HepG2 (cell line): ENCODE results near the gene THSD8. TPM values are rescaled to one million over a fixed set of nuclear protein-coding genes. Genes with fewer than 3 reads are reported as not detected.

Experiments
- ELF1 ChIP-seq: sonication (generic); formaldehyde crosslinking; IDR thresholded peaks from 2 replicates; pipeline ENCODE4 v1.4.0; 2020; ENCODE audit warnings: missing genetic modification reagents
- FOXJ3 ChIP-seq: sonication (generic); formaldehyde crosslinking; IDR thresholded peaks from 2 replicates; pipeline ENCODE4 v1.4.0; 2020; ENCODE audit warnings: missing genetic modification reagents, mild to moderate bottlenecking, borderline replicate concordance
- GABPB1 ChIP-seq: IDR thresholded peaks from 2 replicates; pipeline ENCODE4 v1.6.1; 2016; ENCODE audit warnings: mild to moderate bottlenecking, missing genetic modification reagents, moderate library complexity, missing compliant biosample characterization
- HNRNPL ChIP-seq: fragments of 200-400 bp; formaldehyde crosslinking; IDR thresholded peaks from 2 replicates; pipeline ENCODE4 v1.6.1; 2017; ENCODE audit warnings: mild to moderate bottlenecking, low read depth, low read length
- HOXD1 ChIP-seq: sonication (generic); formaldehyde crosslinking; IDR thresholded peaks from 2 replicates; pipeline ENCODE4 v1.5.0; 2020; ENCODE audit warnings: missing genetic modification reagents
- MEIS2 ChIP-seq: sonication (generic); formaldehyde crosslinking; IDR thresholded peaks from 2 replicates; pipeline ENCODE4 v1.9.0; 2021; ENCODE audit warnings: mild to moderate bottlenecking, missing genetic modification reagents
- MXD4 ChIP-seq: IDR thresholded peaks from 2 replicates; pipeline ENCODE4 v1.6.1; 2016; ENCODE audit warnings: mild to moderate bottlenecking, missing biosample characterization, missing genetic modification reagents
- PHF8 ChIP-seq: sonication (generic); formaldehyde crosslinking; IDR thresholded peaks from 2 replicates; pipeline ENCODE4 v1.5.0; 2020; ENCODE audit warnings: missing genetic modification reagents
- RFX5 ChIP-seq: IDR thresholded peaks from 2 replicates; pipeline ENCODE4 v1.6.1; 2011; ENCODE audit warnings: low read depth, low read length, improper control_type of control experiment
- SP2 ChIP-seq: sonication (generic); formaldehyde crosslinking; IDR thresholded peaks from 2 replicates; pipeline ENCODE4 v1.5.1; 2020; ENCODE audit warnings: mild to moderate bottlenecking, missing genetic modification reagents
- ZFP36L1 ChIP-seq: sonication (generic); formaldehyde crosslinking; IDR thresholded peaks from 2 replicates; pipeline ENCODE4 v1.8.0; 2022; ENCODE audit warnings: mild to moderate bottlenecking, missing genetic modification reagents, moderate library complexity
- ZFP37 ChIP-seq: sonication (generic); formaldehyde crosslinking; IDR thresholded peaks from 2 replicates; pipeline ENCODE4 v1.4.0; 2020; ENCODE audit warnings: missing genetic modification reagents, borderline replicate concordance
- ZNF747 ChIP-seq: sonication (generic); formaldehyde crosslinking; IDR thresholded peaks from 2 replicates; pipeline ENCODE4 v1.8.1; 2023; ENCODE audit warnings: missing genetic modification reagents, mild to moderate bottlenecking, borderline replicate concordance
- ZNF777 ChIP-seq: sonication (generic); formaldehyde crosslinking; IDR thresholded peaks from 2 replicates; pipeline ENCODE4 v1.4.0; 2020; ENCODE audit warnings: missing genetic modification reagents
- ZNF816 ChIP-seq: sonication (generic); formaldehyde crosslinking; IDR thresholded peaks from 2 replicates; pipeline ENCODE4 v1.8.0; 2022; ENCODE audit warnings: missing genetic modification reagents, mild to moderate bottlenecking, borderline replicate concordance
- ZNF83 ChIP-seq: sonication (generic); formaldehyde crosslinking; IDR thresholded peaks from 2 replicates; pipeline ENCODE4 v1.4.0; 2020; ENCODE audit warnings: missing genetic modification reagents, mild to moderate bottlenecking, borderline replicate concordance
- ZNF879 ChIP-seq: sonication (generic); formaldehyde crosslinking; IDR thresholded peaks from 2 replicates; pipeline ENCODE4 v1.8.1; 2023; ENCODE audit warnings: missing genetic modification reagents
- ZSCAN21 ChIP-seq: sonication (generic); formaldehyde crosslinking; IDR thresholded peaks from 2 replicates; pipeline ENCODE4 v1.8.0; 2022; ENCODE audit warnings: mild to moderate bottlenecking, missing genetic modification reagents, moderate library complexity, borderline replicate concordance
- ZSCAN22 ChIP-seq: sonication (generic); formaldehyde crosslinking; IDR thresholded peaks from 2 replicates; pipeline ENCODE4 v1.4.0; 2020; ENCODE audit warnings: mild to moderate bottlenecking, missing genetic modification reagents
- polyA plus RNA-seq, 8 experiments: library from polyadenylated mRNA; depleted of rRNA in 3 of 8; stranded (reverse) in 7 of 8; unstranded in 1 of 8; fragments of >200 nt; fragmentation: Illumina TruSeq in 4 of 8; extraction: Trizol in 4 of 8; gene quantifications; 2 replicates each; pipeline versions ENCODE4 v1.2.1 to v1.2.3, GENCODE V29; 2011 to 2016; ENCODE audit warnings: low read depth in 4 of 8, missing spikeins in 1 of 8, mixed read lengths in 1 of 8; ENCODE audit not compliant: insufficient read depth in 1 of 8
- total RNA-seq, 5 experiments: library from RNA; depleted of rRNA; stranded (reverse); fragments of >200 nt; fragmentation: Illumina TruSeq; extraction: Trizol; gene quantifications; 2 replicates each; pipeline ENCODE4 v1.2.3, GENCODE V29; 2016; ENCODE audit warnings: low read depth in 1 of 5
- TF ChIP-seq, protein P1 (sequence below): sonication (generic); formaldehyde crosslinking; IDR thresholded peaks from 2 replicates; pipeline ENCODE4 v1.4.0; 2020; ENCODE audit warnings: missing genetic modification reagents
- TF ChIP-seq, protein P2 (sequence below): sonication (generic); formaldehyde crosslinking; IDR thresholded peaks from 2 replicates; pipeline ENCODE4 v1.9.0; 2022; ENCODE audit warnings: missing genetic modification reagents, mild to moderate bottlenecking, borderline replicate concordance
- TF ChIP-seq, protein P3 (sequence below): sonication (generic); formaldehyde crosslinking; IDR thresholded peaks from 2 replicates; pipeline ENCODE4 v1.4.0; 2020; ENCODE audit warnings: mild to moderate bottlenecking, missing genetic modification reagents
- TF ChIP-seq, protein P4 (sequence below): sonication (generic); formaldehyde crosslinking; IDR thresholded peaks from 2 replicates; pipeline ENCODE4 v1.9.0; 2021; ENCODE audit warnings: missing genetic modification reagents, mild to moderate bottlenecking, borderline replicate concordance

THSD8 gene
- total and polyA plus RNA-seq, 2 of the 13 experiments (the other 11 are each of a cell fraction or from before 2014, with no cell fraction given): 4.8 to 14.9 TPM

DNA sequence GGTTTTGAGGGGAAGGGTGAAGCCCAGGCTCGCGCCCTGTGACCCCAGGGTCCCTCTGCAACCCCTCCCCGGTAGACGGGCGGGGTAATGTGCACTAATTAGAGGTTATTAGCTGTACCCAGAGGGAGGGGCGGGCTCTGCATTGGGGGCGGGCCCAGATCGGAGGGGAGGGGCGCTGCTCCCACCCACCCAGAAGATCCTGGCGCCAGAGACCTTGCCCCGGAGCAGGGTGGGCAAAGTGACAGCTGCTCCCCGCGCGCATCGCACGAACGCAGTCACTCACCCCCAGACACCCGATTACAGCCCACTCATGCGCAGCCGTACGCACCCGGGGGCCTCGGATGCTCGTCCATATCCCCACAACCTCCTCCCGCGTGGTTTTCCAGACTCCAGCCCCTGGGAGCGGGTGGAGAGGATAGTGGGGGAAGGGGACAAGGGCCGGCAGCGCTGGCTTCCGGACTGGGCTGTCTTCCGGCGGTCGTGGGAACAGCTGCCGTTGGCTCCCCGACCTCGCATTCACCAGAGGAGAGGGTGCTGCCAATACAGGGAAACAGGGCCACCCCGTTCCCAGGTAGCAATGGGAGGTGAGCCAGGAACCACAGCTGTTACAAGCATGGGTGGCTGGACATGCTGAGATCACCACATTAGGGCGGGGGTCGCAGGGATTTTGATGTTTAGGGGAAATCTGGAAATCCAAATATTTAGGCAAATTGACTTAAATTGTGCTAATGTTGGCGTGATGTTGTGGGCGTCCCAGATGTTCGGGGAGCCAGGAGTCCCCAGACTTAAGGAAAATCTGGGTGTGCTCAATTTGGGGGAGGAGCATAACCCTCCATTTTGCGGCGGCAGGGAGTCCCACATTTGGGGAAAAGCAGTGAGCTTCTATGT is 23.6 kb upstream of the THSD8 start (continued):
- TF ChIP-seq, protein P1, sequence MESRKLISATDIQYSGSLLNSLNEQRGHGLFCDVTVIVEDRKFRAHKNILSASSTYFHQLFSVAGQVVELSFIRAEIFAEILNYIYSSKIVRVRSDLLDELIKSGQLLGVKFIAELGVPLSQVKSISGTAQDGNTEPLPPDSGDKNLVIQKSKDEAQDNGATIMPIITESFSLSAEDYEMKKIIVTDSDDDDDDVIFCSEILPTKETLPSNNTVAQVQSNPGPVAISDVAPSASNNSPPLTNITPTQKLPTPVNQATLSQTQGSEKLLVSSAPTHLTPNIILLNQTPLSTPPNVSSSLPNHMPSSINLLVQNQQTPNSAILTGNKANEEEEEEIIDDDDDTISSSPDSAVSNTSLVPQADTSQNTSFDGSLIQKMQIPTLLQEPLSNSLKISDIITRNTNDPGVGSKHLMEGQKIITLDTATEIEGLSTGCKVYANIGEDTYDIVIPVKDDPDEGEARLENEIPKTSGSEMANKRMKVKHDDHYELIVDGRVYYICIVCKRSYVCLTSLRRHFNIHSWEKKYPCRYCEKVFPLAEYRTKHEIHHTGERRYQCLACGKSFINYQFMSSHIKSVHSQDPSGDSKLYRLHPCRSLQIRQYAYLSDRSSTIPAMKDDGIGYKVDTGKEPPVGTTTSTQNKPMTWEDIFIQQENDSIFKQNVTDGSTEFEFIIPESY: 0 out of 2 replicates have a peak, but pooled peaks have one; percentile 3
- peak; percentile 67; the same call in 1 of the 2 replicates for TF ChIP-seq ZNF879 (CRISPR knock-in tag)
- peak; percentile 83; the same call in 1 of the 2 replicates for TF ChIP-seq GABPB1 (CRISPR knock-in tag)
- TF ChIP-seq ZSCAN22: no peak
- no peak for TF ChIP-seq ZNF747 (CRISPR knock-in tag)
- TF ChIP-seq RFX5: no peak
- TF ChIP-seq, protein P2, sequence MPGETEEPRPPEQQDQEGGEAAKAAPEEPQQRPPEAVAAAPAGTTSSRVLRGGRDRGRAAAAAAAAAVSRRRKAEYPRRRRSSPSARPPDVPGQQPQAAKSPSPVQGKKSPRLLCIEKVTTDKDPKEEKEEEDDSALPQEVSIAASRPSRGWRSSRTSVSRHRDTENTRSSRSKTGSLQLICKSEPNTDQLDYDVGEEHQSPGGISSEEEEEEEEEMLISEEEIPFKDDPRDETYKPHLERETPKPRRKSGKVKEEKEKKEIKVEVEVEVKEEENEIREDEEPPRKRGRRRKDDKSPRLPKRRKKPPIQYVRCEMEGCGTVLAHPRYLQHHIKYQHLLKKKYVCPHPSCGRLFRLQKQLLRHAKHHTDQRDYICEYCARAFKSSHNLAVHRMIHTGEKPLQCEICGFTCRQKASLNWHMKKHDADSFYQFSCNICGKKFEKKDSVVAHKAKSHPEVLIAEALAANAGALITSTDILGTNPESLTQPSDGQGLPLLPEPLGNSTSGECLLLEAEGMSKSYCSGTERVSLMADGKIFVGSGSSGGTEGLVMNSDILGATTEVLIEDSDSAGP (CRISPR knock-in tag): no peak; the same call in 1 of the 2 replicates
- TF ChIP-seq SP2 (CRISPR knock-in tag): no peak
- 0 out of 2 replicates have a peak, but pooled peaks have one; percentile 53 for TF ChIP-seq ZNF83
- TF ChIP-seq, protein P3, sequence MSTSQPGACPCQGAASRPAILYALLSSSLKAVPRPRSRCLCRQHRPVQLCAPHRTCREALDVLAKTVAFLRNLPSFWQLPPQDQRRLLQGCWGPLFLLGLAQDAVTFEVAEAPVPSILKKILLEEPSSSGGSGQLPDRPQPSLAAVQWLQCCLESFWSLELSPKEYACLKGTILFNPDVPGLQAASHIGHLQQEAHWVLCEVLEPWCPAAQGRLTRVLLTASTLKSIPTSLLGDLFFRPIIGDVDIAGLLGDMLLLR (CRISPR knock-in tag): 0 out of 2 replicates have a peak, but pooled peaks have one; percentile 32
- TF ChIP-seq HOXD1 (CRISPR knock-in tag): no peak
- TF ChIP-seq, protein P4, sequence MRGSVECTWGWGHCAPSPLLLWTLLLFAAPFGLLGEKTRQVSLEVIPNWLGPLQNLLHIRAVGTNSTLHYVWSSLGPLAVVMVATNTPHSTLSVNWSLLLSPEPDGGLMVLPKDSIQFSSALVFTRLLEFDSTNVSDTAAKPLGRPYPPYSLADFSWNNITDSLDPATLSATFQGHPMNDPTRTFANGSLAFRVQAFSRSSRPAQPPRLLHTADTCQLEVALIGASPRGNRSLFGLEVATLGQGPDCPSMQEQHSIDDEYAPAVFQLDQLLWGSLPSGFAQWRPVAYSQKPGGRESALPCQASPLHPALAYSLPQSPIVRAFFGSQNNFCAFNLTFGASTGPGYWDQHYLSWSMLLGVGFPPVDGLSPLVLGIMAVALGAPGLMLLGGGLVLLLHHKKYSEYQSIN (CRISPR knock-in tag): no peak
- peak; percentile 65; the same call in 1 of the 2 replicates for TF ChIP-seq ZSCAN21 (CRISPR knock-in tag)
- TF ChIP-seq ZNF777: peak; percentile 48; the same call in 1 of the 2 replicates
- no peak for TF ChIP-seq ZNF816
- 0 out of 2 replicates have a peak, but pooled peaks have one; percentile 40 for TF ChIP-seq HNRNPL
- TF ChIP-seq PHF8: peak; percentile 50; the same call in 1 of the 2 replicates
- peak; percentile 67 for TF ChIP-seq ELF1
- TF ChIP-seq ZFP36L1: peak; percentile 57; the same call in 1 of the 2 replicates
- TF ChIP-seq ZFP37 (CRISPR knock-in tag): peak; percentile 35; the same call in 1 of the 2 replicates
- peak; percentile 47; the same call in 1 of the 2 replicates for TF ChIP-seq MEIS2 (CRISPR knock-in tag)
- TF ChIP-seq FOXJ3 (CRISPR knock-in tag): no peak
- 0 out of 2 replicates have a peak, but pooled peaks have one; percentile 28 for TF ChIP-seq MXD4 (CRISPR knock-in tag)
